Measurements from ENCODE around the gene ROBO3. TPM values are rescaled to one million over a fixed set of nuclear protein-coding genes. Genes with fewer than 3 reads are reported as not detected.

ROBO3 gene
- total and polyA plus RNA-seq, 9 donors: 15.9 to 33.6 (median 25.9) TPM

GRCh38 chr11:124875943-124876817 is 10.9 kb downstream of the ROBO3 start:
- Histone ChIP-seq H3K27me3 (ENCODE audit: control insufficient read depth, insufficient read depth, low read length) (peaks cover 24% of the 10 kb centered on the region), H3K9me3 (replicated peaks; ENCODE audit: control insufficient read depth, low read depth, low read length) (no peaks in the 10 kb centered on the region), H3K4me3 (ENCODE audit: low read length) (peak overlapping the region; percentile 61), H3K4me1 (ENCODE audit: control insufficient read depth, insufficient read depth, low read length) (peaks cover 33% of the 10 kb centered on the region), H3K27ac (ENCODE audit: low read length) (peak overlapping the region; percentile 93), H3K36me3 (ENCODE audit: control insufficient read depth, insufficient read depth, low read length) (peaks cover 5% of the 10 kb centered on the region)
- DNase-seq: peak; percentile 98
- under 1% methylated on average over 66 of the region's 69 CpGs for WGBS (ENCODE audit: insufficient coverage)

GRCh38 chr11:124876818-124877630 is 11.8 kb downstream of the ROBO3 start:
- WGBS (ENCODE audit: insufficient coverage): 25% methylated on average over 21 of the region's 30 CpGs
- peaks cover 22% of the 10 kb centered on the region for H3K27me3 ChIP-seq (ENCODE audit: control insufficient read depth, insufficient read depth, low read length)

GRCh38 chr11:124877631-124877909 is 12.3 kb downstream of the ROBO3 start:
- Histone ChIP-seq H3K36me3 (ENCODE audit: control insufficient read depth, insufficient read depth, low read length) (peaks cover 5% of the 10 kb centered on the region), H3K27ac (ENCODE audit: low read length) (peak overlapping the region; percentile 35), H3K27me3 (ENCODE audit: control insufficient read depth, insufficient read depth, low read length) (peaks cover 16% of the 10 kb centered on the region), H3K9me3 (replicated peaks; ENCODE audit: control insufficient read depth, low read depth, low read length) (no peaks in the 10 kb centered on the region), H3K4me3 (ENCODE audit: low read length) (no peak overlapping the region), H3K4me1 (ENCODE audit: control insufficient read depth, insufficient read depth, low read length) (peaks cover 37% of the 10 kb centered on the region)
- peak; percentile 23 for DNase-seq
- 37% methylated on average over 3 of the region's 10 CpGs for WGBS (ENCODE audit: insufficient coverage)

More at GRCh38 chr11:124876818-124877630, 11.8 kb downstream of the ROBO3 start:
- Histone ChIP-seq H3K36me3 (ENCODE audit: control insufficient read depth, insufficient read depth, low read length) (peaks cover 5% of the 10 kb centered on the region), H3K27ac (ENCODE audit: low read length) (peak overlapping the region; percentile 93), H3K4me3 (ENCODE audit: low read length) (peak overlapping the region; percentile 61), H3K4me1 (ENCODE audit: control insufficient read depth, insufficient read depth, low read length) (peaks cover 33% of the 10 kb centered on the region), H3K9me3 (replicated peaks; ENCODE audit: control insufficient read depth, low read depth, low read length) (no peaks in the 10 kb centered on the region)
- peak; percentile 25 for DNase-seq

GRCh38 chr11:124877910-124878758 is 12.9 kb downstream of the ROBO3 start:
- H3K27me3 ChIP-seq (ENCODE audit: control insufficient read depth, insufficient read depth, low read length): peaks cover 10% of the 10 kb centered on the region
- H3K36me3 ChIP-seq (ENCODE audit: control insufficient read depth, insufficient read depth, low read length): peaks cover 5% of the 10 kb centered on the region
- H3K27ac ChIP-seq (ENCODE audit: low read length): no peak overlapping the region
- H3K4me1 ChIP-seq (ENCODE audit: control insufficient read depth, insufficient read depth, low read length): peaks cover 43% of the 10 kb centered on the region
- DNase-seq: peak; percentile 12
- H3K9me3 ChIP-seq (replicated peaks; ENCODE audit: control insufficient read depth, low read depth, low read length): no peaks in the 10 kb centered on the region
- no peak overlapping the region for H3K4me3 ChIP-seq (ENCODE audit: low read length)
- 53% methylated on average over 9 of the region's 17 CpGs for WGBS (ENCODE audit: insufficient coverage)

- Histone ChIP-seq H3K27ac (ENCODE audit: low read length) (no peak overlapping the region), H3K4me1 (ENCODE audit: control insufficient read depth, insufficient read depth, low read length) (peaks cover 41% of the 10 kb centered on the region), H3K9me3 (replicated peaks; ENCODE audit: control insufficient read depth, low read depth, low read length) (no peaks in the 10 kb centered on the region), H3K36me3 (ENCODE audit: control insufficient read depth, insufficient read depth, low read length) (peaks cover 5% of the 10 kb centered on the region), H3K27me3 (ENCODE audit: control insufficient read depth, insufficient read depth, low read length) (peaks cover 10% of the 10 kb centered on the region), H3K4me3 (ENCODE audit: low read length) (no peak overlapping the region)
- DNase-seq: peak; percentile 5
- WGBS (ENCODE audit: insufficient coverage): 95% methylated on average over 4 of the region's 11 CpGs
Observed at GRCh38 chr11:124878759-124879492, 13.7 kb downstream of the ROBO3 start.

GRCh38 chr11:124879493-124880289 is 14.5 kb downstream of the ROBO3 start:
- Histone ChIP-seq H3K9me3 (replicated peaks; ENCODE audit: control insufficient read depth, low read depth, low read length) (no peaks in the 10 kb centered on the region), H3K27ac (ENCODE audit: low read length) (no peak overlapping the region), H3K4me3 (ENCODE audit: low read length) (no peak overlapping the region), H3K27me3 (ENCODE audit: control insufficient read depth, insufficient read depth, low read length) (peaks cover 6% of the 10 kb centered on the region), H3K36me3 (ENCODE audit: control insufficient read depth, insufficient read depth, low read length) (peaks cover 13% of the 10 kb centered on the region), H3K4me1 (ENCODE audit: control insufficient read depth, insufficient read depth, low read length) (peaks cover 37% of the 10 kb centered on the region)
- no peak for DNase-seq
- WGBS (ENCODE audit: insufficient coverage): 100% methylated on average over 1 of the region's 16 CpGs

- no peak for DNase-seq
- Histone ChIP-seq H3K4me1 (ENCODE audit: control insufficient read depth, insufficient read depth, low read length) (peaks cover 37% of the 10 kb centered on the region), H3K4me3 (ENCODE audit: low read length) (no peak overlapping the region), H3K27me3 (ENCODE audit: control insufficient read depth, insufficient read depth, low read length) (peaks cover 6% of the 10 kb centered on the region), H3K27ac (ENCODE audit: low read length) (no peak overlapping the region), H3K36me3 (ENCODE audit: control insufficient read depth, insufficient read depth, low read length) (peaks cover 18% of the 10 kb centered on the region), H3K9me3 (replicated peaks; ENCODE audit: control insufficient read depth, low read depth, low read length) (no peaks in the 10 kb centered on the region)
- WGBS (ENCODE audit: insufficient coverage): 65% methylated on average over 10 of the region's 10 CpGs
Observed at GRCh38 chr11:124880290-124880611, 15.0 kb downstream of the ROBO3 start.

GRCh38 chr11:124880958-124881357 is 15.7 kb downstream of the ROBO3 start:
- Histone ChIP-seq H3K36me3 (ENCODE audit: control insufficient read depth, insufficient read depth, low read length) (peaks cover 19% of the 10 kb centered on the region), H3K27me3 (ENCODE audit: control insufficient read depth, insufficient read depth, low read length) (no peaks in the 10 kb centered on the region), H3K4me3 (ENCODE audit: low read length) (no peak overlapping the region), H3K4me1 (ENCODE audit: control insufficient read depth, insufficient read depth, low read length) (peaks cover 31% of the 10 kb centered on the region), H3K27ac (ENCODE audit: low read length) (no peak overlapping the region), H3K9me3 (replicated peaks; ENCODE audit: control insufficient read depth, low read depth, low read length) (no peaks in the 10 kb centered on the region)
- DNase-seq: no peak
- WGBS (ENCODE audit: insufficient coverage): no CpG with 5 or more reads among the region's 3 CpGs
